HEK293 (cell line): ENCODE measurements around the gene ZBED5.

Experiments
- CTCF ChIP-seq: fragments of 450-650 bp; formaldehyde crosslinking; IDR thresholded peaks from 2 replicates; pipeline ENCODE4 v1.5.1; 2016; ENCODE audit warnings: missing biosample characterization, missing genetic modification characterization
- YY1 ChIP-seq: fragments of 450-650 bp; formaldehyde crosslinking; IDR thresholded peaks from 2 replicates; pipeline ENCODE4 v1.5.1; 2018; ENCODE audit warnings: missing biosample characterization, missing genetic modification characterization
- ZFP37 ChIP-seq: fragments of 450-650 bp; formaldehyde crosslinking; IDR thresholded peaks from 2 replicates; pipeline ENCODE4 v1.5.1; 2016; ENCODE audit warnings: missing biosample characterization, missing genetic modification characterization
- ZNF121 ChIP-seq: fragments of 450-650 bp; formaldehyde crosslinking; IDR thresholded peaks from 2 replicates; pipeline ENCODE4 v1.5.1; 2016; ENCODE audit warnings: missing biosample characterization, missing genetic modification characterization
- ZNF274 ChIP-seq, 2 experiments: fragments of 200-500 bp in 1 of 2; fragments of 450-650 bp in 1 of 2; sonication (Bioruptor generic) in 1 of 2; formaldehyde crosslinking in 1 of 2; IDR thresholded peaks; 2 replicates each; pipeline versions ENCODE4 v1.5.1 to v1.6.1; 2014 to 2016; ENCODE audit warnings: borderline replicate concordance in 1 of 2, inconsistent platforms in 1 of 2, low read length in 1 of 2, missing biosample characterization in 1 of 2, missing genetic modification characterization in 1 of 2
- ZNF510 ChIP-seq: fragments of 450-650 bp; formaldehyde crosslinking; IDR thresholded peaks from 2 replicates; pipeline ENCODE4 v1.5.1; 2018; ENCODE audit warnings: mild to moderate bottlenecking, missing genetic modification characterization, missing biosample characterization; ENCODE audit not compliant: insufficient replicate concordance
- TF ChIP-seq, protein P1 (sequence below): fragments of 450-650 bp; formaldehyde crosslinking; IDR thresholded peaks from 2 replicates; pipeline ENCODE4 v1.5.1; 2016; ENCODE audit warnings: missing biosample characterization, missing genetic modification characterization

GRCh38 chr11:10824888-10825287 lies 33.0 kb downstream of the ZBED5 start:
- TF ChIP-seq CTCF, result no peak
- no peak for TF ChIP-seq ZNF274 (IDR thresholded peaks at IDR 0.05; ENCODE audit: low read length)
- no peak for TF ChIP-seq ZNF274 (tag by site-specific recombination; IDR thresholded peaks at IDR 0.05; ENCODE audit: borderline replicate concordance)
- no peak for TF ChIP-seq ZFP37
- no peak for TF ChIP-seq ZNF510 (tag by site-specific recombination)
- TF ChIP-seq, protein P1, sequence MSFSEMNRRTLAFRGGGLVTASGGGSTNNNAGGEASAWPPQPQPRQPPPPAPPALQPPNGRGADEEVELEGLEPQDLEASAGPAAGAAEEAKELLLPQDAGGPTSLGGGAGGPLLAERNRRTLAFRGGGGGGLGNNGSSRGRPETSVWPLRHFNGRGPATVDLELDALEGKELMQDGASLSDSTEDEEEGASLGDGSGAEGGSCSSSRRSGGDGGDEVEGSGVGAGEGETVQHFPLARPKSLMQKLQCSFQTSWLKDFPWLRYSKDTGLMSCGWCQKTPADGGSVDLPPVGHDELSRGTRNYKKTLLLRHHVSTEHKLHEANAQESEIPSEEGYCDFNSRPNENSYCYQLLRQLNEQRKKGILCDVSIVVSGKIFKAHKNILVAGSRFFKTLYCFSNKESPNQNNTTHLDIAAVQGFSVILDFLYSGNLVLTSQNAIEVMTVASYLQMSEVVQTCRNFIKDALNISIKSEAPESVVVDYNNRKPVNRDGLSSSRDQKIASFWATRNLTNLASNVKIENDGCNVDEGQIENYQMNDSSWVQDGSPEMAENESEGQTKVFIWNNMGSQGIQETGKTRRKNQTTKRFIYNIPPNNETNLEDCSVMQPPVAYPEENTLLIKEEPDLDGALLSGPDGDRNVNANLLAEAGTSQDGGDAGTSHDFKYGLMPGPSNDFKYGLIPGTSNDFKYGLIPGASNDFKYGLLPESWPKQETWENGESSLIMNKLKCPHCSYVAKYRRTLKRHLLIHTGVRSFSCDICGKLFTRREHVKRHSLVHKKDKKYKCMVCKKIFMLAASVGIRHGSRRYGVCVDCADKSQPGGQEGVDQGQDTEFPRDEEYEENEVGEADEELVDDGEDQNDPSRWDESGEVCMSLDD, result no peak
- TF ChIP-seq ZNF121 (tag by site-specific recombination), result no peak
- no peak for TF ChIP-seq YY1 (tag by site-specific recombination)
